Endothelial cell of umbilical vein (primary cell): ENCODE results near the gene SLC16A2. TPM values are rescaled to one million over a fixed set of nuclear protein-coding genes. Genes with fewer than 3 reads are reported as not detected.

Experiments
- BruUV-seq: library from RNA; stranded (reverse); fragments of 400-500 nt; replicated peaks from 2 replicates; lab custom pipeline; 2021; lab: Mats Ljungman, UMichigan
- CTCF ChIA-PET: fragments of 300-600, 350-600 bp; sonication (Branson Sonifier 250); formaldehyde crosslinking; loops from one replicate; lab custom pipeline; 2021; ENCODE audit warnings: antibody characterized with exemption, inconsistent platforms; lab: Charles Lee
- POLR2A ChIA-PET: fragments of 300-600, 350-600 bp; sonication (Branson Sonifier 250); formaldehyde crosslinking; loops from one replicate; lab custom pipeline; 2021; ENCODE audit warnings: antibody characterized with exemption, inconsistent platforms; lab: Charles Lee
- DNase-seq: peaks from one replicate; pipeline ENCODE4 v3.0.0-alpha.2; 2011; ENCODE audit warnings: low read depth, low spot score
- FAIRE-seq: peaks from 2 replicates; lab custom pipeline; 2011; peaks lifted over from hg19 to GRCh38; lab: Jason Lieb, UNC
- H2AFZ ChIP-seq: 2 replicates; pipeline ENCODE4 v1.6.0; 2012; ENCODE audit warnings: low read depth, low read length, control low read depth, inconsistent platforms
- H3K27ac ChIP-seq: 2 replicates; pipeline ENCODE4 v1.5.1; 2011; ENCODE audit warnings: low read depth, mild to moderate bottlenecking, control low read depth, low read length, moderate library complexity; ENCODE audit not compliant: insufficient read depth
- H3K27me3 ChIP-seq, 2 experiments: 2 replicates each; pipeline versions ENCODE4 v1.6.0 to v1.6.1; 2011; ENCODE audit warnings: low read length in 2 of 2, mixed read lengths in 1 of 2; ENCODE audit not compliant: control insufficient read depth in 2 of 2, insufficient read depth in 2 of 2
- H3K36me3 ChIP-seq, 2 experiments: 2 replicates in 1 of 2; 3 replicates in 1 of 2; pipeline ENCODE4 v1.5.1; 2011; ENCODE audit warnings: low read length in 2 of 2, mild to moderate bottlenecking in 1 of 2, moderate library complexity in 1 of 2; ENCODE audit not compliant: control insufficient read depth in 2 of 2, insufficient read depth in 2 of 2; ENCODE audit errors: extremely low read depth in 1 of 2
- H3K4me1 ChIP-seq: 3 replicates; pipeline ENCODE4 v1.5.1; 2011; ENCODE audit warnings: mild to moderate bottlenecking, low read length; ENCODE audit not compliant: control insufficient read depth, insufficient read depth; ENCODE audit errors: extremely low read depth
- H3K4me2 ChIP-seq: 2 replicates; pipeline ENCODE4 v1.6.1; 2011; ENCODE audit warnings: low read length, control low read depth, mixed read lengths; ENCODE audit not compliant: insufficient read depth
- H3K4me3 ChIP-seq, 3 experiments: fragments of 200-600 bp in 1 of 3; sonication (generic), shearing (Covaris generic) in 1 of 3; replicated peaks in 1 of 3; 2 replicates each; pipeline ENCODE4 v1.5.1; 2011 to 2016; ENCODE audit warnings: control low read depth in 3 of 3, low read length in 3 of 3, mild to moderate bottlenecking in 2 of 3, inconsistent platforms in 1 of 3, low read depth in 1 of 3, moderate library complexity in 1 of 3; ENCODE audit not compliant: insufficient read depth in 1 of 3
- H3K79me2 ChIP-seq: 2 replicates; pipeline ENCODE4 v1.6.0; 2012; ENCODE audit warnings: low read length, inconsistent platforms; ENCODE audit not compliant: control insufficient read depth, insufficient read depth
- H3K9ac ChIP-seq: replicated peaks from 2 replicates; pipeline ENCODE3; 2011; ENCODE audit warnings: low read length, control low read depth; ENCODE audit not compliant: insufficient read depth; ENCODE audit errors: extremely low read depth
- H3K9me1 ChIP-seq: replicated peaks from 3 replicates; pipeline ENCODE4 v1.6.0; 2011; ENCODE audit warnings: mild to moderate bottlenecking, low read length; ENCODE audit not compliant: control insufficient read depth, insufficient read depth; ENCODE audit errors: extremely low read depth
- H3K9me3 ChIP-seq: replicated peaks from 2 replicates; pipeline ENCODE4 v1.5.1; 2012; ENCODE audit warnings: low read length, inconsistent platforms; ENCODE audit not compliant: control insufficient read depth, insufficient read depth
- H4K20me1 ChIP-seq: replicated peaks from 2 replicates; pipeline ENCODE3; 2011; ENCODE audit warnings: mild to moderate bottlenecking, low read length; ENCODE audit not compliant: control insufficient read depth, insufficient read depth; ENCODE audit errors: extremely low read depth
- CTCF ChIP-seq, 2 donors: IDR thresholded peaks; 1 replicate in 1 of 2; 2 replicates in 1 of 2; pipeline ENCODE4 v1.5.1; 2011; ENCODE audit warnings: low read length in 2 of 2, mild to moderate bottlenecking in 2 of 2, moderate library complexity in 2 of 2, control low read depth in 1 of 2, inconsistent platforms in 1 of 2, low read depth in 1 of 2; ENCODE audit not compliant: insufficient read depth in 1 of 2; ENCODE audit errors: extremely low read depth in 1 of 2
- EZH2 ChIP-seq: IDR thresholded peaks from 2 replicates; pipeline ENCODE4 v1.6.1; 2012; ENCODE audit warnings: borderline replicate concordance, low read depth, mild to moderate bottlenecking, moderate library complexity, low read length, inconsistent platforms; ENCODE audit not compliant: severe bottlenecking
- FOS ChIP-seq: IDR thresholded peaks from 2 replicates; pipeline ENCODE4 v1.6.1; 2011; ENCODE audit warnings: mild to moderate bottlenecking, low read length, moderate library complexity, borderline replicate concordance; ENCODE audit not compliant: insufficient read depth
- GATA2 ChIP-seq: IDR thresholded peaks from 2 replicates; pipeline ENCODE4 v1.7.0; 2011; ENCODE audit warnings: low read depth, mild to moderate bottlenecking, moderate library complexity, mixed read lengths, low read length; ENCODE audit not compliant: insufficient read length, insufficient read depth
- JUN ChIP-seq: IDR thresholded peaks from 2 replicates; pipeline ENCODE4 v1.6.1; 2011; ENCODE audit warnings: borderline replicate concordance, low read depth; ENCODE audit not compliant: insufficient read length, insufficient read depth
- MAX ChIP-seq: IDR thresholded peaks from 2 replicates; pipeline ENCODE4 v1.6.1; 2011; ENCODE audit not compliant: insufficient read depth, insufficient read length
- MYC ChIP-seq: IDR thresholded peaks from one replicate; pipeline ENCODE4 v1.6.1; 2011; ENCODE audit warnings: mild to moderate bottlenecking, low read depth, low read length
- POLR2A ChIP-seq: IDR thresholded peaks from 2 replicates; pipeline ENCODE4 v1.6.1; 2012; ENCODE audit warnings: low read depth, mild to moderate bottlenecking, control low read depth, low read length
- POLR2AphosphoS5 ChIP-seq: IDR thresholded peaks from 2 replicates; pipeline ENCODE4 v1.6.1; 2012; ENCODE audit warnings: low read depth, mild to moderate bottlenecking, control low read depth, low read length, moderate library complexity; ENCODE audit not compliant: insufficient read depth
- dilution Hi-C: fragments of 300-500 bp; cut with MboI; formaldehyde crosslinking; loops from one replicate; pipeline ENCODE4 v1.15.0; 2019; ENCODE audit warnings: low sequenced_read_pairs; ENCODE audit not compliant: extremely low pct_ligation_motif_present
- intact Hi-C: fragments of 100-400 bp; cut with micrococcal nuclease; formaldehyde crosslinking; loops from one replicate; pipeline ENCODE4 v1.10.0; 2022
- polyA plus RNA-seq, 4 experiments: library from polyadenylated mRNA; depleted of rRNA in 3 of 4; stranded (reverse) in 3 of 4; unstranded in 1 of 4; fragments of >200 nt; gene quantifications; 2 replicates each; pipeline versions ENCODE4 v1.2.1 to v1.2.3, GENCODE V29; 2011 to 2012; ENCODE audit warnings: missing spikeins in 1 of 4
- total RNA-seq: library from RNA; stranded (reverse); gene quantifications from 2 replicates; pipeline ENCODE4 v1.2.3, GENCODE V29; 2021

SLC16A2 gene
- total and polyA plus RNA-seq, 2 donors (not counting 3 experiments of a cell fraction or from before 2014, with no cell fraction given), result 3.1 to 3.6 TPM

GRCh38 chrX:74521961-74522751, 100.9 kb downstream of the SLC16A2 start:
- no peaks in the 10 kb centered on the region for H4K20me1 ChIP-seq
- no peaks in the 10 kb centered on the region for H3K36me3 ChIP-seq
- ChIA-PET CTCF (no interaction called here), POLR2A (no interaction called here)
- intact Hi-C loops (no loop called here), dilution Hi-C loops (no loop called here)
- no peaks in the 10 kb centered on the region for H3K79me2 ChIP-seq
- no peak overlapping the region for H3K9ac ChIP-seq
- no peak for TF ChIP-seq MYC
- no peak for TF ChIP-seq JUN
- TF ChIP-seq POLR2A, result no peak
- no peak for TF ChIP-seq POLR2AphosphoS5
- TF ChIP-seq GATA2, result no peak
- no peak overlapping the region for H3K4me3 ChIP-seq
- DNase-seq (no peak), FAIRE-seq (no peak)
- no peak overlapping the region for H3K27ac ChIP-seq
- no peaks in the 10 kb centered on the region for H3K9me1 ChIP-seq
- no TSS peak for BruUV-seq
- H3K9me3 ChIP-seq, result no peaks in the 10 kb centered on the region
- no peak overlapping the region for H2AFZ ChIP-seq
- H3K4me1 ChIP-seq, result no peaks in the 10 kb centered on the region
- no peaks in the 10 kb centered on the region for H3K27me3 ChIP-seq
- no peak overlapping the region for H3K4me2 ChIP-seq

GRCh38 chrX:74523224-74523623, 101.9 kb downstream of the SLC16A2 start:
- dilution Hi-C loops, result no loop called here
- H4K20me1 ChIP-seq, result no peaks in the 10 kb centered on the region
- H3K4me2 ChIP-seq, result no peak overlapping the region
- no peak overlapping the region for H3K9ac ChIP-seq
- no peaks in the 10 kb centered on the region for H3K9me1 ChIP-seq
- no peaks in the 10 kb centered on the region for H3K79me2 ChIP-seq
- H3K27ac ChIP-seq, result no peak overlapping the region
- DNase-seq (no peak), FAIRE-seq (no peak)
- H3K4me3 ChIP-seq, result no peak overlapping the region
- TF ChIP-seq MYC (no peak), POLR2A (no peak), POLR2AphosphoS5 (no peak), MAX (no peak), CTCF (IDR thresholded peaks at IDR 0.05; ENCODE audit: extremely low read depth in 1 of 2, insufficient read depth in 1 of 2, low read depth in 1 of 2, low read length in 2 of 2) (no peak), FOS (no peak), EZH2 (no peak), GATA2 (no peak), JUN (no peak)
- BruUV-seq, result no TSS peak
- no peaks in the 10 kb centered on the region for H3K4me1 ChIP-seq
- no peaks in the 10 kb centered on the region for H3K36me3 ChIP-seq
- ChIA-PET CTCF (interaction anchor here (1.1 kb wide), 1 partner anchor 12 kb away, joined by 3 read pairs; no protein-coding TSS in a partner anchor), POLR2A (no interaction called here)
- no peaks in the 10 kb centered on the region for H3K27me3 ChIP-seq
- no peak overlapping the region for H2AFZ ChIP-seq
- no peaks in the 10 kb centered on the region for H3K9me3 ChIP-seq
- intact Hi-C loops, result no loop called here
